Colonic mucosa (tissue), 4 donors: ENCODE results near the gene MT2A. TPM values are rescaled to one million over a fixed set of nuclear protein-coding genes. Genes with fewer than 3 reads are reported as not detected.

ENCODE experiments used
- DNase-seq: peaks from one replicate; pipeline ENCODE4 v3.0.0-alpha.2; 2020
- H3K27ac ChIP-seq: fragments of 200-600 bp; one replicate; pipeline ENCODE4 v1.8.0; 2021
- H3K27me3 ChIP-seq: fragments of 200-600 bp; one replicate; pipeline ENCODE4 v1.8.0; 2021
- H3K36me3 ChIP-seq: fragments of 200-600 bp; one replicate; pipeline ENCODE4 v1.8.0; 2021
- H3K4me1 ChIP-seq: fragments of 200-600 bp; one replicate; pipeline ENCODE4 v1.8.0; 2021; ENCODE audit warnings: mild to moderate bottlenecking
- H3K4me3 ChIP-seq: fragments of 200-600 bp; one replicate; pipeline ENCODE4 v1.8.0; 2021
- H3K9ac ChIP-seq, 2 donors: one replicate each; pipeline ENCODE4 v1.7.0; 2013; ENCODE audit warnings: control low read depth in 2 of 2, low read depth in 2 of 2, low read length in 2 of 2
- H3K9me3 ChIP-seq: fragments of 200-600 bp; one replicate; pipeline ENCODE4 v1.8.0; 2021
- CTCF ChIP-seq: fragments of 200-600 bp; IDR thresholded peaks from one replicate; pipeline ENCODE4 v1.8.0; 2022; ENCODE audit warnings: antibody characterized with exemption, mild to moderate bottlenecking
- intact Hi-C: fragments of 100-400 bp; cut with DNase I; formaldehyde crosslinking; loops from one replicate; pipeline ENCODE4 v1.14.1; 2022
- total RNA-seq, 2 donors: library from RNA; stranded (reverse); fragmentation: NEBNext Ultra II Directional in 1 of 2; extraction: Animal tissue kit (Norgen Biotek cat#: 25700) in 1 of 2; gene quantifications; one replicate each; pipeline ENCODE4 v1.2.1, GENCODE V29; 2021
- donor health status: healthy.
- donor health status: DM: no; HTN: no; CAD: no.
- donor health status: DM: no; HTN: no; CAD: no.

Gene MT2A
- total RNA-seq, 2 donors from 2014 or later = 239 to 320 TPM

- no peak for DNase-seq
- Histone ChIP-seq H3K27me3 (peaks cover 12% of the 10 kb centered on the region), H3K36me3 (no peaks in the 10 kb centered on the region), H3K9ac (peak overlapping the region; percentile 63 to 91), H3K4me1 (no peaks in the 10 kb centered on the region), H3K4me3 (peak overlapping the region; percentile 50), H3K27ac (peak overlapping the region; percentile 9), H3K9me3 (no peaks in the 10 kb centered on the region)
- no peak for TF ChIP-seq CTCF
- intact Hi-C loops = no loop called here
Observed at GRCh38 chr16:56632848-56633365, 24.5 kb downstream of the MT2A start.

- Histone ChIP-seq H3K4me1 (no peaks in the 10 kb centered on the region), H3K9ac (peak overlapping the region in 1 of 2 donors; percentile 46), H3K27me3 (peaks cover 12% of the 10 kb centered on the region), H3K4me3 (no peak overlapping the region), H3K27ac (no peak overlapping the region), H3K36me3 (no peaks in the 10 kb centered on the region), H3K9me3 (no peaks in the 10 kb centered on the region)
- no peak for DNase-seq
- intact Hi-C loops = no loop called here
- no peak for TF ChIP-seq CTCF
Observed at GRCh38 chr16:56633535-56633934, 25.2 kb downstream of the MT2A start.

- no peak for TF ChIP-seq CTCF
- intact Hi-C loops = no loop called here
- no peaks in the 10 kb centered on the region for H3K36me3 ChIP-seq
- no peaks in the 10 kb centered on the region for H3K4me1 ChIP-seq
- no peak overlapping the region for H3K27ac ChIP-seq
- H3K27me3 ChIP-seq = peaks cover 12% of the 10 kb centered on the region
- H3K4me3 ChIP-seq = no peak overlapping the region
- DNase-seq = no peak
- H3K9me3 ChIP-seq = no peaks in the 10 kb centered on the region
- H3K9ac ChIP-seq = no peak overlapping the region
Observed at GRCh38 chr16:56634715-56635440, 26.5 kb downstream of the MT2A start.

- Histone ChIP-seq H3K4me3 (no peak overlapping the region), H3K27me3 (peaks cover 12% of the 10 kb centered on the region), H3K4me1 (no peaks in the 10 kb centered on the region), H3K9ac (no peak overlapping the region), H3K27ac (no peak overlapping the region), H3K36me3 (no peaks in the 10 kb centered on the region), H3K9me3 (no peaks in the 10 kb centered on the region)
- no peak for TF ChIP-seq CTCF
- DNase-seq = no peak
- intact Hi-C loops = no loop called here
Observed at GRCh38 chr16:56635441-56635967, 27.1 kb downstream of the MT2A start.

- H3K27ac ChIP-seq = no peak overlapping the region
- intact Hi-C loops = no loop called here
- no peaks in the 10 kb centered on the region for H3K9me3 ChIP-seq
- TF ChIP-seq CTCF = no peak
- no peak for DNase-seq
- no peak overlapping the region for H3K4me3 ChIP-seq
- H3K9ac ChIP-seq = no peak overlapping the region
- H3K4me1 ChIP-seq = no peaks in the 10 kb centered on the region
- H3K36me3 ChIP-seq = no peaks in the 10 kb centered on the region
- peaks cover 12% of the 10 kb centered on the region for H3K27me3 ChIP-seq
Observed at GRCh38 chr16:56636616-56637413, 28.4 kb downstream of the MT2A start.
